Stimulated activated CD8-positive, alpha-beta memory T cell treated with anti-CD3 and anti-CD28 coated beads, Interleukin-12 subunit alpha, Interleukin-12 subunit beta, amount 100 ng/mL, for 1 hour (primary cell): ENCODE results near the gene BCL2L2.
"Not testable (repeated sequence)": the region's sequence is repeated elsewhere in the genome, so short reads cannot be mapped to it uniquely, and the experiment has no call there.

Experiments
- DNase-seq: peaks from one replicate; pipeline ENCODE4 v3.0.0-alpha.2; 2020; ENCODE audit warnings: low read depth

BCL2L2 gene, protein sequence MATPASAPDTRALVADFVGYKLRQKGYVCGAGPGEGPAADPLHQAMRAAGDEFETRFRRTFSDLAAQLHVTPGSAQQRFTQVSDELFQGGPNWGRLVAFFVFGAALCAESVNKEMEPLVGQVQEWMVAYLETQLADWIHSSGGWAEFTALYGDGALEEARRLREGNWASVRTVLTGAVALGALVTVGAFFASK

DNA sequence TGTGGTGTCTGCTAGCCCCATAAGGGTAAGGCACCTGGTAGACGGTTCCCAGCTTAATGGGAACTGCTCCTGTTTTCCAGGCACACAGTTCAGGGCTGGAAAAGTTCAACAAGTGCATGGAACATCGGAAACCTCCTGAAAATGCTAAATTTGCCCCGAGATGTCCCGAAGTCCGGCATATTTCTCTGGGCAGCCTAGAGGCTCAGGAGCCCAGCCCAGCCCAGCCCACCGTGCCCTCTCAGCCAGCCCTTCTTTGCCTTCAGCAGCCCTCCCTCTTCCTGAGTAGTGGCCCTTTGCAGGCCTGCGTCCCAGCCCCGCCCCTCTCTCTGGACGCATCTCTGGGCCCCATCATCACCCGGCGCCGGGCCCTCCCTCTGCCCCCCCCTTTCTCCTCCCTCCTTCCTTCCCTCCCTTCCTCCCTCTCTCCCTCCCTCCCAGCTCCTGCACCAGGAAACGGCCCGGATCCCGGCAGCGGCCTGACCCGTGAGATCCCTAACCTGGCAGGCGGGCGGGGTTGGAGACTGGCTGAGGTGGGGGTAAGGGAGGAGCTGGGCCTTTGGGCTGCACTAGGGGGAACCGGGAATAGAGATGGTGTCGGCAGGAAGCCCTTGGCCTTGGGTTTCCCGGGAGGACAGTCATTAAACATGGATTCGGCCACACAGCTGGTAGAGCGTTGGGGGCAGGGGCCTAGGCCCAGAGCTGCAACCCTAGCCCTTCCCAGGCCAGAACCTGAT lies at the start of gene BCL2L2:
BCL2L2 (plus strand) TSS at position 422 of the 734 bp plus-strand sequence. CDS start 935 bp downstream, outside the sequence.
- DNase-seq, result no peak

DNA sequence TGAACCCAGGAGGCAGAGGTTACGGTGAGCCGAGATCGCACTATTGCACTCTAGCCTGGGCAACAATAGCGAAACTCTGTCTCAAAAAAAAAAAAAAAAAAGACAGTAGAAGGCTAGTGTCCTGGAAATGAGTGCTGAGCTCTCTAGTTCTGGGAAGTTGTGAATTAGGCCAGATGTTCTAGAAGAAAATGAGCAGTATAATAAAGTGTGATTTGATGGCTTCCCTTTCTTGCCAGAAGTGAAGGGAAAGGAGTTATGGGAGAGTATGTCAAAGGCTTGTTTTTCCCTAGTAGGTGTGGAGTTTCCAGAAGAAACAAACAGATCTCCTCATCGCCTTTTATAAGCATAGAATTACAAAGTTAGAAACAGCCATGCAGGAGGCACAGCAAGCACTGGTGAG lies 48.4 kb upstream of the BCL2L2 start:
- DNase-seq, result no peak

DNA sequence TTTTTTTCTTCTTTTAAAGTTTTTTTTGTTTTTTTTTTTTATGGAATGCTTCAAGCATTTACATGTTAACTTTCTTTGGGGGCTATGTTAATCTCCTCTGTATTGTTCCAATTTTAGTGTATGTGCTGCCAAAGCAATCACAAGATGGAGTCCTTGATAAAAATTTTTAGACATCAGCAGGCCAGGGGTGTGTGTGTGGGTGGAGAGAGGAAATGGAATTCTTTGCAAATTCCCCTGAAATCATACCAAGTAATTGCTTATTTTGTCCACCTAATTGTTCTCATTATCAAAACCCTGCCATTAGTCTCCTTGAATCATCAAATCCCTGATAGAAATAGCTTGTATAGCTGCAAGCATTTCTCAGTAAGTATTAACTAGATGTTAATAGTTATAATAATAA lies 47.2 kb upstream of the BCL2L2 start:
- no peak for DNase-seq

DNA sequence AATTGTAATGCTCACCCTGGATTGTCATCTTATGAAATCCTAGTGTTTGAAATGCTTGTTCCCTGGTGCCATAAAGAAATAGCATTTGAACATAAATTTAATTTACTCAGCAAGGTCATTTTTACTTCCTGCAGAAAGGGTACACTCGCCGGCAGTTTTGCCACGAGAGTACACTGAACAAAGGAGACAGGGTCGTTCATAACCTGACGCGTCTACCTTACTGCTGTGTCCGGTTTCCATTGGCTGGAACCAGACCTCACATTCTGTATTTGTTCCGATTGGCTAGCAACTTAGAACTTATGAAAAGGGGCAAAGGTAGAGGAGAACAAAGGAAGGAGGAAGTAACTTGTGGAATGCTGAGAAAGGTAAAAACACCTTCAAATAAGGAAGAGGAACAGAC lies 45.8 kb upstream of the BCL2L2 start:
- DNase-seq, result not testable (repeated sequence)

DNA sequence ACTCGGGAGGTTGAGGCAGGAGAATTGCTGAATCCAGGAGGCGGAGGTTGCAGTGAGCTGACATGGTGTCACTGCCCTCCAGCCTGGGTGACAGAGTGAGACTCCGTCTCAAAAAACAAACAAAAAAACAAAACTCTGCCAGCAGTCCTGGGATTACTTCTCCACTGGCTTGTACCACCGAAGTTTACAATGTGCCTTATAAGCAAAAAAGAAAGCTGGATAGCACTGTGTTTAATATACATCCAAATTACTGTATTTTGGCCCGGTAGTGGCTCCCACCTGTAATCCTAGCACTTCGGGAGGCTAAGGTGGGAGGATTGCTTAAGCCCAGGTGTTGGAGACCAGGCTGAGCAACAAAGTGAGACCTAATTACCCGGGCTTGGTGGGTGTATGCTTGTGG lies 37.4 kb upstream of the BCL2L2 start:
- DNase-seq, result no peak

DNA sequence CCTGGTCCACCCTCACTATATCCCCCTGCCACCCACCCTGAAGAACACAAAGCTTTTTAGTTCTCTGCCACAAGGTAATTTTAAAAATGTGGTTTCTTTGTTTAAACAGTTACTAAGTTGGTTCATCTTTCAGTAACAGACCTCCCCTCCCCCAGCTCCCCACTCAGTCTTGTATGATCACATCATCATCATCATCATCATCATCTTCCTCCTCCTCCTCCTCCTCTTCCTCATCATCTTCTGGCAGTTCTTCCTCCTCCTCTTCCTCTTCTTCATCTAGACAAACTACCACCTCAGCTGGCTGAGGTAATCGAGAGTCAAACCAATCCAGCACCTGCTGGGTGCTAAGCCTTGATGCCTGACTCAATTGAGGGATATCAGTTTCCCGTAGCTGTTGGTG lies 31.2 kb upstream of the BCL2L2 start:
- DNase-seq, result no peak

DNA sequence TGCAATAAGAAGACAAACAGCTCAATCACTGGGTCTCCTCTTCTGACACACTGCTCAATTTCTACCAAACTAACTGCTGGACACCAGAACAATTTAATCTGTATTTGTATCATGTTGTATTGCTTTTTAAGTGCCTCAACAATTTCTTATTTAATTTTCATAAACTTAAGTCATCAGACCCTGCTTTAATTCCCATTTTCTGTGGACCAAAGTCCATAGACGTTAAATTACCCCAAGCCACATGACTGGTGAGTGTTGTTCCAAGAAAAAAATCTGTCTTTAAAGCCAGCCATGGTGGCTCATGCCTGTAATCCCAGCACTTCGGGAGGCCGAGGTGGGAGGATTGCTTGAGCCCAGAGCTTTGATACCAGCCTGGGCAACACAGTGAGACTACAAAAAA lies 29.4 kb upstream of the BCL2L2 start:
- DNase-seq, result no peak

DNA sequence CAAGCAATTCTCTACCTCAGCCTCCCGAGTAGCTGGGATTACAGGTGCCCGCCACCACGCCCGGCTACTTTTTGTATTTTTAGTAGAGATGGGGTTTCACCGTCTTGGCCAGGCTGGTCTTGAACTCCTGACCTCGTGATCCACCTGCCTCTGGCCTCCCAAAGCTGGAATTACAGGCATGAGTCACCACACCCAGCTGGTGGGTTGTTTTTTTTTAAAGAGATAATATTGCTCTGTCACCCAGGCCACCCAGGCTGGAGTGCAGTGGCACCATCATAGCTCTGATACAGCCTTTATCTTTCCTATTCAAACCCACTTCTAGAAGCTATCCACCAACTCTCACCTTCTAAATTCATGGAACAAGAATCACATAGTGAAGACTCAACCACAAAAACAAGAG lies 28.7 kb upstream of the BCL2L2 start:
- DNase-seq, result not testable (repeated sequence)

DNA sequence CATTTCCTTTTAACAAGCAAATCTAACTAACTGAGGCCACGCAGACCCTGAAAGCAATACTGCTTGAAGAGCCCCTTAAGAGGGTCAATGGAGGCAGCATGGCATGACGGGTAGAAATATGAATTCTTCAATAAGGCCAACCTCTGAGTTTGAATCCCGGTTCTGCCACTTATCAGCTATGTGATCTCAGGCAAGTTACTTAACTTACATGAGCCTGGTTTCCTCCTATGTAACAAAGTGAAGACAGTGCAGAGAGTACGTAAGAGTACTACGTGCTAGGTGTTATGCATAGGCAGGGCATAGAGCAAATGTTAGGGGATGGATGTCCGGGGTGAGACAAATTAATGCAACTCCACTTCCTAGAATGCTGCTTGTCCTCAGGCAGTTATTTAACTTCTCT lies 25.4 kb upstream of the BCL2L2 start:
- no peak for DNase-seq

DNA sequence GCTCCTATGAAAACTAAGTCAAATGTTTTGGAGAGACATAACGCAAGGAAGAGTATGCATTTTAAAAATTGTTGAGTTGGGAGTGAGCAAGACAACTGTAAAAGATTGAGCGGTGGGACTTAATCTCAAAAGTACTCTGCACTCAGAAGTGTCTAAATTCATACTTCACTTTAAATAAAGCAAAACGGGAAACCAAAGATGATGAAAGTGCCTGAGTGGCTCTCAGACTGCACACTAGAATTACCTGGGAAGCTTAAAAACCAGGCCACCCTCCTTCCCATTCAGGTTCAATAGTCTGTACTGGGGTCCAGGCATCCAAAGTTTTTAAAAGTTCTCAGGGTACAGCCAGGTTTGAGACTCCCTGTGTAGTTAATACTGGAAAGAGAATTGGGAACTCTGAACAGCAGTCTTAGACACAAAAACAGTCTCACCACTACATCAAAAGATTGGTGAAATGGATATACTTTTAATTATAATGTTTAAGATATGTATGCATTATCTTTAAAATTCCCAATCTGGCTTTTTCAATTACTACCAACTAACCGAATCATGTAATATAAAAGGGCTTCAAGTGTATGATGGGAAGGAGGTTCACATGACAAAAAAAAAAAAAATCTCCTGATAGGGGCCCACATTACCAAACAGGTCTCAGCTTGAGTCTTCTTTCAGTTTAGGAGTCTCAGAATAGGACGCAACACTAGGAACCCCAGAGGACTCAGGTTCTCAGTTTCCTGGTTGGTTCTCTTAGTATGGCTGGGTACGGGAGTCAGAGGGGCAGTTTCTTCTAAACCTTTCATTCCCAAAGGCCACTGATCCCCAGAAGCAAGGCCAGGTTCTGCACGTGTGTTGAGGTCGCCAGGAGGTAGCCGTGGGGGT lies 21.7 kb upstream of the BCL2L2 start:
- no peak for DNase-seq

DNA sequence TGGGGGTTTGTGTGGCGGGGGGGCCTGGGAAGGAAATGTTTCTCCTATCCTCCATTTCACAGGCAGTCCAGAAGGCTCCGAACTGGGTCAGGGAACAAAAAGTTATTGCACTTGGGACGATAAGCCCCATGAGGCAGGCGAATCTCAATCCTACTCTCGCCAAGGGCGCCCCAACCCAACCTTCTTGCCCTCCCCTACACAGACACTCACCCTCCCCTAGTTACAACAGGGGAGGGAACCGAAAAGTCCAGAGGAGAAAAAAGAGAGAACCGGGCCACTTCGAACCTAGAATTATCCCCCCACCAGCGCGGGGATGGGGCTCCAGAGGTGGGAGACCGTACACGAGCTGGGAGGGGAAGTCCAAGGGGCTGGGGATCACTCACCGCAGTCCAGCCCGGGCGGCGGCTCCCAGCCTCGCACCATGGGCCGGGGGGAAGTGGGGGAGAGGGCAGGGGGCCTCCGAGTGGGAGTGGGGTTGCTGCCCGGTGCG lies 21.1 kb upstream of the BCL2L2 start:
- no peak for DNase-seq

DNA sequence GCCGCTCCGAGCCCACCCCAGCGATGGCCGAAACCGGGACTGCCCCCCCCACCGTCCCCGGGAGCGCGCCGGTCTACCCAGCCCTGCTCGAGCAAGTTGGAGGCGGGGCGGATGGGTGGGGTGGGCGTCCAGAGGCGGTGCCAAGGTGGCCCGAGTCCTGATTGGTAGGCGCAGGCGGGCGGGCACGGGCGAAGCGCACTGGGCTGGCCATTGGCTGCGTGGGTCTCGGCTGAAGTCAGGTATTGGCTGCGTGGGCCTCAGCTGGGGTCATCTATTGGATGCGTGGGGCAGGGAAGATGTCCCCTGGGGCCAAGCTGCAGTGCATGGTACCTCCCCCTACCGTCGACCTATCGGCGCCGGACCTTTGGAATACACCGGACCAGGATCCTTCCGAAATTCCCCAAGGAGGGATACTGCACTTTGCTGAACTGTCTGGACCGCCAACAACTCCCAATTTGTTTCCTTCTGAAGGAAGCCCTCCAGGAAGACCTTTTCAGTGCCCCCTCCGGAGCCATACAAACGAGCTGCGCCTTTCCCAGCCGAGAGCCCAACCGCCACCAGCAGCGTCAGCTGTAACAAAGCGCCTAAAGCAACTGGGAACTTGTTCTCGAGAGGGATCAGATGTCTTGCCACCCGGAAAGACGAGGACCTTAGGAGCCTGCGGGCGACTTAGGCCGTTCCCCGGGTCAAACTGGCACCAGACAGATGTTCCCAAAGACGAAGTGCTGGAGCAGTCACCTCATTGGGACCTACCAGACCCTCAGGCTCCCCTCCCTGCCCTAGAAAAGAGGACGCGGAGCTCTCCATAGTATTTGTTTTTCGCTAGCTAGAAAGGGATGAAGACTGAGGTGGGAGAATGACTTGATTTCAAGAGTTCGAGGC lies 20.4 kb upstream of the BCL2L2 start, which contains the start of gene HOMEZ:
HOMEZ (minus strand) TSS at position 113 of the 882 bp plus-strand sequence. CDS start 180 bp downstream, outside the sequence.
- peak; percentile 96 for DNase-seq

DNA sequence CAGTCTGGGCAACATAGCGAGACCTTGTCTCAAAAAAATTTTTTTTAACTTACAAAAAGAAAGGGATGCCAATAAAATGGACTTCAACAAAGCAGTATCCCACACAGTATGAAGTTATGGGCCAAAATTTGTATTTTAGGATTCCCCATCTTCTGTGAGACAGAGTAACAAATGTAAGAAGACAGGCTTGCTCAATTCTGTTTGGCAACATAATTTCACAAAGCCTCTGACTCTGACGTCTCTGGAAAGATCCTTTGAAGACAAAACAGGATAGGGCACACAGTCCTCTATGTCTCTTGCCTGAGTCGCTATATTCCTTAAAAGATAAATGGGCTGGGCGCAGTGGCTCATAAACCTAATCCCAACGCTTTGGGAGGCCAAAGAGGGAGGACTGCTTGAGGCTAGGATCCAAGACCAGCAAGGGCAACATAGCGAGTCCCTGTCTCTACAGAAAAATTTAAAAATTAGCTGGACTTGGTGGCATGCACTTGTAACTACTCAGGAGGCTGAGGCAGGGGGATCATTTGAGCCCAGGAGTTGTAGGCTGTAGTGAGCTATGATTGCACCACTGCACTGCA lies 19.6 kb upstream of the BCL2L2 start:
- no peak for DNase-seq

DNA sequence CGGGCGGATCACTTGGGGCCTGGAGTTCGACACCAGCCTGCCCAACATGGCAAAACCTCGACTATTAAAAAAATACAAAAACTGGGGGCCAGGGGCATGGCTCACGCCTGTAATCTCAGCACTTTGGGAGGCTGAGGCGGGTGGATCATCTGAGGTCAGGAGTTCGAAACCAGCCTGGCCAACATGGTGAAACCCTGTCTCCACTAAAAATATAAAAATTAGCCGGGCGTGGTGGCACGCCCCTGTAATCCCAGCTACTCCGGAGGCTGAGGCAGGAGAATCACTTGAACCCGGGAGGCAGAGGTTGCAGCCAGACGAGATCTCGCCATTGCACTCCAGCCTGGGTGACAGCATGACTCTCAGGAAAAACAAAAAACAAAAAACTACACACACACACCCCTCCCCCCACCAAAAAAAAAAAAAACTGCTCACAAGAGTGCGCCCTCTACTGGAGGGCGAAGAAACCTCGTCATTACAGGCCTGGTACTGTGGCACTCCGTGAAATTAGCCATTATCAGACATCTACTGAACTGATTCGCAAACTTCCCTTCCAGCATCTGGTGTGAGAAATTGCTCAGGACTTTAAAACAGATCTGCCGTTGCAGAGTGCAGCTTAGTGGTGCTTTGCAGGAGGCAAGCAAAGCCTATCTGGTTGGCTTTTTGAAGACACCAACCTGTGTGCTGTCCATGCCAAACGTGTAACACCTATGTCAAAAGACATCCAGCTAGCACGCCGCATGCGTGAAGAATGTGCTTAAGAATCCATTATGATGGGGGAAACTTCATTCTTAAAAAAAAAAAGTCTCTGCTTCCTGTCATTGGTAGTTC lies 11.7 kb upstream of the BCL2L2 start:
- DNase-seq, result peak; percentile 28

DNA sequence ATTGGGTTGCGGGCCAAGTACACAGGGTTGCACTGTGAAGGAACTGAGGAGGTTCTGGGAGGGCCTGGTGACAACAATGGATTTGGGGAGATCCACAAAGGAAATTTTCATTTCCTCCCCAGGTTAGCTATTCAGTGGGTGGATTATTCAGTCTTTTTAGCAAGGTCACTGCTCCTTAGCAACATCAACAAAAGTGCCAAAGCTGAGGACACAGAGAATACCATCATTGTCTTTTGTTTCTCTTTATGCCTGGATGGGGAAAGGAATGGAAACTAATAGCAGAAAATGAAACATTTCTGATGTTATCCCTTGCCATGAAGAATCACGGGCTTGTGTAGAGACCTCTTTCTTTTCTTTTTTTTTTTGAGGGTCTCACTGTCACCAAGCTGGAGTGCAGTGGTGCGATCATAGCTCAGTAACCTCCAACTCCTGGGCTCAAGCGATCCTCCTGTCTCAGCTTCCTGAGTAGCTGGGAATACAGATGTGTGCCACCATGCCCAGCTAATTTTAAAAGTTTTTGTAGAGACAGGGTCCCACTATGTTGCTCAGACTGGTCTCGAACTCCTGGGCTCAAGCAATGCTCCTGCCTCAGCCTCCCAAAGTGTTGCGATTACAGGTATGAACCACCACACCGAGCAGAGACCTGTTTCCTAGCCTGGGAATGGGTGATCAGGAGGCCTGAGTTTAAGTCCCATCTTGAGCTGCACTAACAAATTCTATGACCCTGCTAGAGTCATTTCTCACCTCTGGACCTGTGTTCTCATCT lies 10.4 kb upstream of the BCL2L2 start:
- no peak for DNase-seq

DNA sequence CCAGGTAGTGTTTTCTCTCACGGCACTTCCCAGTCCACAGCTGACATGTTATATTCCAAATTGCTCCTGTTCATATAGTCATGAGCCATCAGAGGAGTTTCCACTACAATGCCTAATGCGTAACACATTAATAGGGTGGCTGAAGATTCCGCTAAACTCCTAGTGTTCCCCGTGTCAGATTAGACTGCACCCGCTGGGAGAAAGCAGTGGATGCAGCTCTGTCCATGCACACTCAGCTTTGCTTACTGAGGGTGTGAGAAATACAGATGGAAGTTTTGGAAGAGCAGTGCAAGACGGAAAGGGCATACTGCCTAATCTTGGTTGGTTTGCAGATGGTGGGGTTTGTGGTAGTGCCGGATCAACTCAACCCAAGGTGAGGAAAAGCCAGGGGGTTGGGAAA lies 9.5 kb upstream of the BCL2L2 start:
- DNase-seq, result no peak

DNA sequence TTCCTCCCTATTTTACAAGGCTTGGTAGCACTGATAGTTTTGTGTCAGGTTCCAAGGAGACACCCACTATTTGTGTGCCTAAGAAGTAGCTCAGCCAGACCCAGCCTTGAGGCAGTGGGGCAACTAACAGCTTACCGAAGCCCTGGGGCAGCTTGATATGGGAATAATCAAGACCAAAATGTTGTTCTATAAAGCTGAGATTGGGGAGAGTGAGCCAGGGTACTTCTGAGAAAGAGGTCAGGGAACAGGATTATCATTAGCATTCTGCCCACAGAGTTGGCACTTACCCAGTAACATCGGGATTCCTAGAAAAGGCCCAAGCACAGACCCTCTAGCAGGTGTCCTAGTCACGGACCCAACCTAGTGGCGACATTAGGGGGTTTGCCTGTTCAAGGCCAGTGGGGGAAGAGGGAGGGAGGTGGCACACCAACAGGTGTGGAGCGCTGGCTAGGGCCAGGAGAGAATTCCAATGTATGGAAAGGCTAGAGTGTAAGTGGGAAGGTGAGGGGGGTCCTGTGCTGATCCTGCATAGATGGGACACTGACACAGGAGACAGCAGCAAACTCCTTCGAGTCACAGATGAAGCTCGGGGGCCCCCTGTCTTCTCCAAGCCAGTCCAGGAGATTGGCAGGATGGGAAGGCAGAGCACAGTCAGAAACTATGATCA lies 8.9 kb upstream of the BCL2L2 start:
- DNase-seq, result no peak

DNA sequence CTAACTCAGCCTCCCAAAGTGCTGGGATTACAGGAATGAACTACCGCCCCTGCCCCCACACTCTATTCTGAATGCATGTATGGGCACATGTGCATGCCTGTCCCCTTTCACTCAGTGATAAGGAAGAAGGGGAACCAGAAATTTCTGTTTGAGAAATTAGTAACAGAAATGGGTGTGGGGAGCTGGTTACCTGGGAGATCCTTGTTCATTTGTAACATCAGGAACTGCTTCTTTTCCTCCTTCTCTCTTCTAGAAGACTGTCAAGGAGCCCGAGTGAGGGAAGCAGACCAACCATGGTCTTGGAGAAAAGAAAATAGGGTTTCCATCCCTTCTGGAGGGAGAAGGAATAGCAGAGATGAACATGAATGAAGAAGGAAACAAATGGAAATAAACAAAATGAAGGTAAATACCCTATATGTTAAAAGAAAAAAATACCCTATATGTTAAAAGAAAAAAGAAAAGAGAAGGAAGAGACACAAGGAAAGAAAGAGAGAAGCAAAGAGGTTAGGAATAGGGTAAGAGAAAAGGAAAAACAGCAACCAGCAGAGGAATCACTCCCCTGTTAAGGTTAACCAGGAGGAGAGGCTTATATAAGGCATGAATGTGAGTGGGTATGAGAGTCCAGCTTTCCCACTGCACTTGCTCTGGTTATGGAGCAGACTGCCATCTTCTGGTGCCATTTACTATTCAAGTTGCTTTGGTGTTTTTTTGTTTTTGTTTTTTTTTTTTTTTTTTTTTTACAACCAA lies 7.2 kb upstream of the BCL2L2 start:
- DNase-seq, result no peak
